ENCODE data around the gene GH1. TPM values are rescaled to one million over a fixed set of nuclear protein-coding genes. Genes with fewer than 3 reads are reported as not detected.
"Not testable (repeated sequence)": the region's sequence is repeated elsewhere in the genome, so short reads cannot be mapped to it uniquely, and the experiment has no call there.

GH1 gene
- total RNA-seq, 1 experiment from 2014 or later = not detected

DNA sequence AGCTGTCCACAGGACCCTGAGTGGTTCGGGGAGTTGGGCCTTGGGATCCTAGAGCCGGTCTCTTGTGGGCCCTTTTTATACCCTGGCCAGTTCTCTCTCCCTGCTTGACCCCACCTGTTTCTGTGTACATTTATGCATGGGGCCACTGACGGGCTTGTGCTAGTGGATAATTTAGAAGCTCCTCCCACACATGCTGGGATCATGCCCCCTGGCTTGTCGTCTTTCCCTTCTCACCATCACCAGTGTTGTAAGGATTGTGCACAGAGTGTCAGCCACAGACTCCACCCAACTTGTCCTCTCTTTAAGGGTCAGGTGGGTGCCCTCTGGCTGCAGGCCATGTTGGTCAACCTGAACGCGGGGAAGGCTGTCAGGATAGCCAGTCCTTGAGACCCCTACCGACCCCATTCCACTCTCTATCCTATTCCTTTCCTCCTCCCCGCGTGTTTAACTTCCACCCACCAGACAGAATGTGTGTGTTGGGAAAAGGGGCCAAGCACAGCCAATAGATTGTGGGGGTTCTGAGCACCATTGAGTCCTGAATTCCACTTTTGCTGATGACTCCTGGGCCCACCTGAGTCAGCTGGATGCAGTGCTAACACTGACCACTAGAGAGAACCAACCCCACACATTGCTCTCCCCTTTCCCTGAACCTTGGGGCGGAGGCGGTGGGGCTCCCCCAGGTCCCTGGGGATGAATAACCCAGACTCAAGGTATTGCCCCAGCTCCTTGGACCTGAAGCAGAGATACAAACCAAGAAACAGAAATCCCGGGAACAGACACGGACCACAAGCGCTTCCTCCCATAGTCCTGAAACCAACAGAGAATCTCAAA is 21.9 kb downstream of the GH1 start, which contains the start of gene CSH1:
Gene CSH1 (minus strand): TSS at position 51 of the 831 bp plus-strand sequence. CDS start 63 bp downstream, outside the sequence.
- DNase-seq (ENCODE audit: low spot score); H3K4me3 ChIP-seq (ENCODE audit: low read depth, low read length, poor library complexity, severe bottlenecking); H3K27ac ChIP-seq (ENCODE audit: low read depth, low read length, poor library complexity, severe bottlenecking); POLR2A ChIA-PET (ENCODE audit: low non-redundant PET); intact Hi-C loops (cut with micrococcal nuclease; ENCODE audit: unreplicated experiment); H3K27me3 ChIP-seq (replicated peaks; ENCODE audit: insufficient read depth, low read depth, low read length, poor library complexity); BruUV-seq (replicated peaks); H3K9me3 ChIP-seq (ENCODE audit: low read depth, low read length, poor library complexity, severe bottlenecking); CTCF ChIA-PET; H3K4me1 ChIP-seq (ENCODE audit: insufficient read depth, low read length, poor library complexity, severe bottlenecking); H3K36me3 ChIP-seq (ENCODE audit: insufficient read depth, low read length, poor library complexity, severe bottlenecking): not testable (repeated sequence)

DNA sequence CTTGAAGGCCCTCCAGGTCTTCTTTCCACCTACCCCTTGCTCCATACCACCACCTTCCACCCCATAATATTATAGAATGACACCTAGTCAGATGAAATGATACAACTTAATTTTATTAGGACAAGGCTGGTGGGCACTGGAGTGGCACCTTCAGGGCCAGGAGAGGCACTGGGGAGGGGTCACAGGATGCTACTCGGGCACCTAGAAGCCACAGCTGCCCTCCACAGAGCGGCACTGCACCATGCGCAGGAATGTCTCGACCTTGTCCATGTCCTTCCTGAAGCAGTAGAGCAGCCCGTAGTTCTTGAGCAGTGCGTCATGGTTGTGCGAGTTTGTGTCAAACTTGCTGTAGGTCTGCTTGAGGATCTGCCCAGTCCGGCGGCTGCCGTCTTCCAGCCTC is 23.8 kb downstream of the GH1 start:
- H3K4me1 ChIP-seq (ENCODE audit: insufficient read depth, low read length, poor library complexity, severe bottlenecking); H3K4me3 ChIP-seq (ENCODE audit: low read depth, low read length, poor library complexity, severe bottlenecking); H3K27ac ChIP-seq (ENCODE audit: low read depth, low read length, poor library complexity, severe bottlenecking); intact Hi-C loops (cut with micrococcal nuclease; ENCODE audit: unreplicated experiment); H3K36me3 ChIP-seq (ENCODE audit: insufficient read depth, low read length, poor library complexity, severe bottlenecking); DNase-seq (ENCODE audit: low spot score); H3K9me3 ChIP-seq (ENCODE audit: low read depth, low read length, poor library complexity, severe bottlenecking); POLR2A ChIA-PET (ENCODE audit: low non-redundant PET); BruUV-seq (replicated peaks); CTCF ChIA-PET; H3K27me3 ChIP-seq (replicated peaks; ENCODE audit: insufficient read depth, low read depth, low read length, poor library complexity): not testable (repeated sequence)

DNA sequence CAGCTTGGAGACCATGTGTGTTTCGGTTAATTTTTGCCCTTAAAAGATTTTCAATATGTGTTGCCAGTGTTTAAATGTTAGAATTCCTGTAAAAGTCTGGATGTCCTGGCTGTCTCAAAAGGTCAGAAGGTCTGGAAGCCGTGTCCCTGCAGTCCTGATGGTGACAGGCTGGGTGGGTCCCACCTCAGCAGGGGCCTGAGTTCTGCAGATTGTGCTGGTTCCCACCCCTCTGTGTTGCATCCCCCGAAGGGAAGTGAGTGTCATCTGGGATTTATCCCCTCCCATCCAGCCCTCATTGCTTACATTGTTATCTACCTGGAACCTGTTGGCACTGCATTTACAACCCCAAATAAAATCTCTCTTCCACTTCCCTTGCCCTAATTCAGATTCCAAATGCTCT is 24.6 kb downstream of the GH1 start:
- intact Hi-C loops (cut with micrococcal nuclease; ENCODE audit: unreplicated experiment); POLR2A ChIA-PET (ENCODE audit: low non-redundant PET); H3K4me1 ChIP-seq (ENCODE audit: insufficient read depth, low read length, poor library complexity, severe bottlenecking); H3K4me3 ChIP-seq (ENCODE audit: low read depth, low read length, poor library complexity, severe bottlenecking); BruUV-seq (replicated peaks); H3K9me3 ChIP-seq (ENCODE audit: low read depth, low read length, poor library complexity, severe bottlenecking); H3K27ac ChIP-seq (ENCODE audit: low read depth, low read length, poor library complexity, severe bottlenecking); H3K36me3 ChIP-seq (ENCODE audit: insufficient read depth, low read length, poor library complexity, severe bottlenecking); CTCF ChIA-PET; DNase-seq (ENCODE audit: low spot score); H3K27me3 ChIP-seq (replicated peaks; ENCODE audit: insufficient read depth, low read depth, low read length, poor library complexity): not testable (repeated sequence)

DNA sequence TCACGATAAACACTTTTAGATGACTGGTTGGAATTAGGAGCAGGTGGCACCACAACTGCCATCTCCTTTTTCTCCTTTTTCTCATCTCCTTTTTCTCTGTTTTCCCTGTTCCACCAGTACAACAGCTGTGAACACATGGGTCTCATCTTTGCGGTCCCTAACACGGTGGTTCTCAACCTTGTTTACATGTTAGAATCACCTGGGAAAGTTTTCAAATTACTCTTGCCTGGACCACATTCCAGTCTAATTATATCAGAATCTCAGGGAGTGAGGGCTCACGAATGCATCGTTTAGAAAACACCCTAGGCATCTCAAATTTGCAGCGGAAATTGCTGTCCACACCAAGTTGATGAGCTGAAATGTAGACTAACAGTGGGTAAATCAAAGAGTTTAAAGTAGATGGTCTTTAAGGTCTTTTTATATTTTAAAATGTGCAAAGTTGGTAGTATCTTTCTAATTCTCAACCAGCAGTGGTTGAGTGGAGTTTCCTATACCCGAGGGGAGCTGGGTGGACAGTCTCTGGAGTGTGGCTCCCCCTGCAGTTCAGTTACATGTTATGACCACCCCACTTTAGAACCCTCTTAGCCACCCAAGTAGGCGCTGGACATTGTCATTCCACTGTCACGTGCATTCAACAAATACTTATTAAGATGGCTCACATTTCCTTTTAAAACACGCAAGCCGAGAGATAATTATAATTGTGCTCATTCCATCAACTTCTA is 26.2 kb downstream of the GH1 start:
- DNase-seq (ENCODE audit: low spot score); CTCF ChIA-PET; BruUV-seq (replicated peaks); intact Hi-C loops (cut with micrococcal nuclease; ENCODE audit: unreplicated experiment); H3K36me3 ChIP-seq (ENCODE audit: insufficient read depth, low read length, poor library complexity, severe bottlenecking); H3K4me1 ChIP-seq (ENCODE audit: insufficient read depth, low read length, poor library complexity, severe bottlenecking); H3K27me3 ChIP-seq (replicated peaks; ENCODE audit: insufficient read depth, low read depth, low read length, poor library complexity); H3K27ac ChIP-seq (ENCODE audit: low read depth, low read length, poor library complexity, severe bottlenecking); H3K4me3 ChIP-seq (ENCODE audit: low read depth, low read length, poor library complexity, severe bottlenecking); POLR2A ChIA-PET (ENCODE audit: low non-redundant PET); H3K9me3 ChIP-seq (ENCODE audit: low read depth, low read length, poor library complexity, severe bottlenecking): not testable (repeated sequence)

DNA sequence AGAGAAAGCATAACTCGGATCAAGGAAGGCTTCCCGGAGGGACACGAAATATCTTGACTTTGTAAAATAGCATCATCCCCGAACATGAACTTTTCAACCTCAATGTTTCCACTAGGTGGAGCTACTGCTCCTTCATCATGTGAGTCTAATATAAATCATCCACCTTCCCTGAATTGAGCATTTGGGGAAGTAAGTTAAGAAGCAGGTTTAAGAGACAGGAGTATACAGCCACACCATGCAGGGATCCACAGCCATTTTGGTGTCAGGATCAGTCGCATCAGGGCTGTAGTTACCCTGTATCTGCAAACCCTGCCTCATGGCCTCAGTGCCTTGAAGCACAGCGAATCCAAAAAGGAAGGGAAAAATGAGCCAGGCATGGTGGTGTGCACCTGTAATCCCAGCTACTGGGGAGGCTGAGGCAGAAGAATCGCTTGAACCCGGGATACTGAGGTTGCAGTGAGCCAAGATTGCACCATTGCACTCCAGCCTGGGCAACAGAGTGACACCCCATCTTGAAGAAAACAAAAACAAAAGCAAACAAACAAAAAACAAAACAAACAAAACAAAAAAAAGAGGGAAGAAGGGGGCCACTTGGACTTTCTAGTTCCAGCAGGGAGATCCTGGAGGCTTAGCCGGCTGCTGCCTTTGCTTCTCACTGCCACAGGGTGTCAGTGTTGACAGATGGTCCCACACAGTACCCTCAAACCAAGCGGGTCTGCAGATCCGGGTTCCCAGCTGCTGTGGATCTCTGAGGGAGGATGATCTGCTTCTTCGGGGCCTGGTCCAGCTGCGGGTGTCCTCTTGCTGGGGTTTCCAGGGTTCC is 29.4 kb downstream of the GH1 start:
- H3K36me3 ChIP-seq (ENCODE audit: insufficient read depth, low read length, poor library complexity, severe bottlenecking); POLR2A ChIA-PET (ENCODE audit: low non-redundant PET); H3K27me3 ChIP-seq (replicated peaks; ENCODE audit: insufficient read depth, low read depth, low read length, poor library complexity); H3K4me1 ChIP-seq (ENCODE audit: insufficient read depth, low read length, poor library complexity, severe bottlenecking); H3K27ac ChIP-seq (ENCODE audit: low read depth, low read length, poor library complexity, severe bottlenecking); intact Hi-C loops (cut with micrococcal nuclease; ENCODE audit: unreplicated experiment); BruUV-seq (replicated peaks); H3K9me3 ChIP-seq (ENCODE audit: low read depth, low read length, poor library complexity, severe bottlenecking); H3K4me3 ChIP-seq (ENCODE audit: low read depth, low read length, poor library complexity, severe bottlenecking): not testable (repeated sequence)
- CTCF ChIA-PET = interaction anchor here (0.8 to 1.0 kb wide), 2 partner anchors 61 to 244 kb away, joined by 3 to 4 read pairs; no protein-coding TSS in a partner anchor
- DNase-seq (ENCODE audit: low spot score) = peak; percentile 59
- TF ChIP-seq, protein P1, sequence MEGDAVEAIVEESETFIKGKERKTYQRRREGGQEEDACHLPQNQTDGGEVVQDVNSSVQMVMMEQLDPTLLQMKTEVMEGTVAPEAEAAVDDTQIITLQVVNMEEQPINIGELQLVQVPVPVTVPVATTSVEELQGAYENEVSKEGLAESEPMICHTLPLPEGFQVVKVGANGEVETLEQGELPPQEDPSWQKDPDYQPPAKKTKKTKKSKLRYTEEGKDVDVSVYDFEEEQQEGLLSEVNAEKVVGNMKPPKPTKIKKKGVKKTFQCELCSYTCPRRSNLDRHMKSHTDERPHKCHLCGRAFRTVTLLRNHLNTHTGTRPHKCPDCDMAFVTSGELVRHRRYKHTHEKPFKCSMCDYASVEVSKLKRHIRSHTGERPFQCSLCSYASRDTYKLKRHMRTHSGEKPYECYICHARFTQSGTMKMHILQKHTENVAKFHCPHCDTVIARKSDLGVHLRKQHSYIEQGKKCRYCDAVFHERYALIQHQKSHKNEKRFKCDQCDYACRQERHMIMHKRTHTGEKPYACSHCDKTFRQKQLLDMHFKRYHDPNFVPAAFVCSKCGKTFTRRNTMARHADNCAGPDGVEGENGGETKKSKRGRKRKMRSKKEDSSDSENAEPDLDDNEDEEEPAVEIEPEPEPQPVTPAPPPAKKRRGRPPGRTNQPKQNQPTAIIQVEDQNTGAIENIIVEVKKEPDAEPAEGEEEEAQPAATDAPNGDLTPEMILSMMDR (conservative IDR thresholded peaks at IDR 0.05; ENCODE audit: low read depth, low read length) = peak; percentile 52

DNA sequence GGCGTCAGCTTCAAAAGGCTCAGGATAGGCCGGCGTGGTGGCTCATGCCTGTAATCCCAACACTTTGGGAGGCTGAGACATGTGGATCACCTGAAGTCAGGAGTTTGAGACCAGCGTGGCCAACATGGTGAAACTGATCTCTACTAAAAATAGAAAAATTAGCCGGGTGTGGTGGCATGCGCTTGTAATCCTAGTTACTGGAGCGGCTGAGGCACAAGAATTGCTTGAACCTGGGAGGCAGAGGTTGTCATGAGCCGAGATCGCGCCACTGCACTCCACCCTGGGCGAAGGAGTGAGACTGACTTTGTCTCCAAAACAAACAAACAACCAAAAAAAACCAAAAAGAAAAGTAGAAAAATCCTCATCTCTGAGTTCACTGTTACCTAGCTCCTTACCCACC is 33.5 kb downstream of the GH1 start:
- intact Hi-C loops (cut with micrococcal nuclease; ENCODE audit: unreplicated experiment); H3K27me3 ChIP-seq (replicated peaks; ENCODE audit: insufficient read depth, low read depth, low read length, poor library complexity); H3K4me3 ChIP-seq (ENCODE audit: low read depth, low read length, poor library complexity, severe bottlenecking); H3K36me3 ChIP-seq (ENCODE audit: insufficient read depth, low read length, poor library complexity, severe bottlenecking); DNase-seq (ENCODE audit: low spot score); POLR2A ChIA-PET (ENCODE audit: low non-redundant PET); H3K27ac ChIP-seq (ENCODE audit: low read depth, low read length, poor library complexity, severe bottlenecking); H3K9me3 ChIP-seq (ENCODE audit: low read depth, low read length, poor library complexity, severe bottlenecking); H3K4me1 ChIP-seq (ENCODE audit: insufficient read depth, low read length, poor library complexity, severe bottlenecking); BruUV-seq (replicated peaks); CTCF ChIA-PET: not testable (repeated sequence)
